Measurements from ENCODE around the gene KIAA2012.

Gene KIAA2012

GRCh38 chr2:202072737-202073401 lies at the start of gene KIAA2012:
Gene KIAA2012 (plus strand): TSS chr2:202073255. CDS start chr2:202073628, 373 bp downstream.
- no peak for ATAC-seq
- TF ChIP-seq SNAI2 (CRISPR knock-in tag; IDR thresholded peaks at IDR 0.05) = no peak

- ATAC-seq = no peak
- no peak for TF ChIP-seq TOX (CRISPR knock-in tag; IDR thresholded peaks at IDR 0.05; ENCODE audit: borderline replicate concordance)
- no peak for TF ChIP-seq GLIS3 (CRISPR knock-in tag; IDR thresholded peaks at IDR 0.05)
- no peak for TF ChIP-seq ESRRG (CRISPR knock-in tag; IDR thresholded peaks at IDR 0.05)
- TF ChIP-seq ZNF70 (CRISPR knock-in tag; IDR thresholded peaks at IDR 0.05) = no peak
- TF ChIP-seq CSDC2 (CRISPR knock-in tag; IDR thresholded peaks at IDR 0.05) = no peak
- no peak for TF ChIP-seq TSHZ2 (CRISPR knock-in tag; IDR thresholded peaks at IDR 0.05)
- no peak for TF ChIP-seq ZFP3 (CRISPR knock-in tag; IDR thresholded peaks at IDR 0.05)
- no peak for TF ChIP-seq ZFP30 (CRISPR knock-in tag; IDR thresholded peaks at IDR 0.05)
- TF ChIP-seq, protein P1, sequence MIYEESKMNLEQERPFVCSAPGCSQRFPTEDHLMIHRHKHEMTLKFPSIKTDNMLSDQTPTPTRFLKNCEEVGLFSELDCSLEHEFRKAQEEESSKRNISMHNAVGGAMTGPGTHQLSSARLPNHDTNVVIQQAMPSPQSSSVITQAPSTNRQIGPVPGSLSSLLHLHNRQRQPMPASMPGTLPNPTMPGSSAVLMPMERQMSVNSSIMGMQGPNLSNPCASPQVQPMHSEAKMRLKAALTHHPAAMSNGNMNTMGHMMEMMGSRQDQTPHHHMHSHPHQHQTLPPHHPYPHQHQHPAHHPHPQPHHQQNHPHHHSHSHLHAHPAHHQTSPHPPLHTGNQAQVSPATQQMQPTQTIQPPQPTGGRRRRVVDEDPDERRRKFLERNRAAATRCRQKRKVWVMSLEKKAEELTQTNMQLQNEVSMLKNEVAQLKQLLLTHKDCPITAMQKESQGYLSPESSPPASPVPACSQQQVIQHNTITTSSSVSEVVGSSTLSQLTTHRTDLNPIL (CRISPR knock-in tag; IDR thresholded peaks at IDR 0.05; ENCODE audit: low read depth) = no peak
- TF ChIP-seq SNAI2 (CRISPR knock-in tag; IDR thresholded peaks at IDR 0.05) = no peak
- TF ChIP-seq OSR1 (CRISPR knock-in tag; IDR thresholded peaks at IDR 0.05) = no peak
- TF ChIP-seq RARB (CRISPR knock-in tag; IDR thresholded peaks at IDR 0.05) = no peak
Measured at GRCh38 chr2:202023904-202024266, 49.2 kb upstream of the KIAA2012 start.

GRCh38 chr2:202024871-202025270 lies 48.2 kb upstream of the KIAA2012 start:
- TF ChIP-seq ZFP3 (CRISPR knock-in tag; IDR thresholded peaks at IDR 0.05) = no peak
- no peak for ATAC-seq

- no peak for TF ChIP-seq RARB (CRISPR knock-in tag; IDR thresholded peaks at IDR 0.05)
- no peak for TF ChIP-seq TSHZ2 (CRISPR knock-in tag; IDR thresholded peaks at IDR 0.05)
- TF ChIP-seq ZFP3 (CRISPR knock-in tag; IDR thresholded peaks at IDR 0.05) = no peak
- TF ChIP-seq, protein P1 (CRISPR knock-in tag; IDR thresholded peaks at IDR 0.05; ENCODE audit: low read depth) = no peak
- TF ChIP-seq BACH2 (CRISPR knock-in tag; IDR thresholded peaks at IDR 0.05; ENCODE audit: borderline replicate concordance) = no peak
- TF ChIP-seq ZNF70 (CRISPR knock-in tag; IDR thresholded peaks at IDR 0.05) = no peak
- TF ChIP-seq GLIS3 (CRISPR knock-in tag; IDR thresholded peaks at IDR 0.05) = no peak
- no peak for TF ChIP-seq CSRNP3 (CRISPR knock-in tag; IDR thresholded peaks at IDR 0.05)
- TF ChIP-seq ARNTL (CRISPR knock-in tag; IDR thresholded peaks at IDR 0.05; ENCODE audit: borderline replicate concordance, low read depth) = no peak
- TF ChIP-seq, protein P2, sequence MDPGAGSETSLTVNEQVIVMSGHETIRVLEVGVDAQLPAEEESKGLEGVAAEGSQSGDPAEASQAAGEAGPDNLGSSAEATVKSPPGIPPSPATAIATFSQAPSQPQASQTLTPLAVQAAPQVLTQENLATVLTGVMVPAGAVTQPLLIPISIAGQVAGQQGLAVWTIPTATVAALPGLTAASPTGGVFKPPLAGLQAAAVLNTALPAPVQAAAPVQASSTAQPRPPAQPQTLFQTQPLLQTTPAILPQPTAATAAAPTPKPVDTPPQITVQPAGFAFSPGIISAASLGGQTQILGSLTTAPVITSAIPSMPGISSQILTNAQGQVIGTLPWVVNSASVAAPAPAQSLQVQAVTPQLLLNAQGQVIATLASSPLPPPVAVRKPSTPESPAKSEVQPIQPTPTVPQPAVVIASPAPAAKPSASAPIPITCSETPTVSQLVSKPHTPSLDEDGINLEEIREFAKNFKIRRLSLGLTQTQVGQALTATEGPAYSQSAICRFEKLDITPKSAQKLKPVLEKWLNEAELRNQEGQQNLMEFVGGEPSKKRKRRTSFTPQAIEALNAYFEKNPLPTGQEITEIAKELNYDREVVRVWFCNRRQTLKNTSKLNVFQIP (CRISPR knock-in tag; IDR thresholded peaks at IDR 0.05; ENCODE audit: borderline replicate concordance, low read depth) = no peak
- no peak for TF ChIP-seq ZNF565 (CRISPR knock-in tag; conservative IDR thresholded peaks at IDR 0.05; ENCODE audit: low read depth)
- TF ChIP-seq OSR1 (CRISPR knock-in tag; IDR thresholded peaks at IDR 0.05) = no peak
- TF ChIP-seq TOX (CRISPR knock-in tag; IDR thresholded peaks at IDR 0.05; ENCODE audit: borderline replicate concordance) = no peak
- no peak for TF ChIP-seq ZFP30 (CRISPR knock-in tag; IDR thresholded peaks at IDR 0.05)
- no peak for TF ChIP-seq ISL1 (CRISPR knock-in tag; IDR thresholded peaks at IDR 0.05)
- no peak for TF ChIP-seq SNAI2 (CRISPR knock-in tag; IDR thresholded peaks at IDR 0.05)
- ATAC-seq = no peak
Measured at GRCh38 chr2:202025816-202026215, 47.2 kb upstream of the KIAA2012 start.
